ENCODE measurements around the gene PFDN6. TPM values are rescaled to one million over a fixed set of nuclear protein-coding genes. Genes with fewer than 3 reads are reported as not detected.
A peak's percentile ranks its signal among the peaks of the same experiment; 100 is the strongest.

PFDN6 gene
- total and polyA plus RNA-seq, 9 of the 15 experiments (the other 6 are each of a cell fraction or from before 2014, with no cell fraction given) = 6.8 to 475 (median 216) TPM

DNA sequence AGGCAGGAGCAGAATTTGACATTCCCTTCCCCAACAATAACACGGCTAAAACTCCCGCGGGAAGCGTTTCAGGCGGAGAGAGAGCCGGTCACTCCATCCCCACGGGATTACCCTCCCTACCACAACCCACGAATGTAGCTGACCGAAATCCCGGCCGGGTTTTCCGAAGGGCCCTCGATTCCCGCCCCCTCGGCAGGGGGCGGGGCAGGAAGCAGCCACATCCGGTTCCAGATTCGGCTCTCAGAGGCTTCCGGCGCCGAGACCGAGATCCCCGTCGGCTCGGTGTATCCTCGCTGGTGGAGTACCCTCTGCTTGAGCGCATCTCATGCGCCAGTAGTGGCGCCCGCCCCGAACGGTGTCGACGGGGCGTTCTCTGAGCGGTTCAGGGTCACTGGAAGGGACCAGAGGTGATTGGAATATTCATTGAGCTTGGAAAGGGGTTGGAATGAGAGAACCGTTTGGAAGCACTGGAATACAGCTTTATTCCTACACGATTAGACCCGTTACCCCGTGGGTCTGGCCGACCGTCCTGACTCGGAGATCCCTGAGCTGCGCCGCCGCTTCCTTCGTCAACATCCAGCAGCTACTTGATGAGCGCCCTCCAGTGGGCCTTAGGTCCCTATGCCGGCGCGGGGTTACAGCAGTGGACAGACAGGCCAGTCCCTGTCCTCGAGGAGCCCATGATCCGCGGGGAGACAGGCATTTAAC lies 10.0 kb downstream of the PFDN6 start (continued):
- TF ChIP-seq ZNF280B (CRISPR knock-in tag; IDR thresholded peaks at IDR 0.05) (no peak), OTX1 (CRISPR knock-in tag; IDR thresholded peaks at IDR 0.05) (peak; percentile 6; the same call in 1 of the 2 replicates), MECOM (CRISPR knock-in tag; IDR thresholded peaks at IDR 0.05) (peak; percentile 93), ZNF79 (CRISPR knock-in tag; IDR thresholded peaks at IDR 0.05; ENCODE audit: low read depth) (no peak), ZFX (CRISPR knock-in tag; IDR thresholded peaks at IDR 0.05) (peak; percentile 51), POLR2A (conservative IDR thresholded peaks at IDR 0.05) (peak; percentile 99), CGGBP1 (CRISPR knock-in tag; IDR thresholded peaks at IDR 0.05) (no peak), ZNF324 (CRISPR knock-in tag; IDR thresholded peaks at IDR 0.05) (no peak), ZNF830 (CRISPR knock-in tag; IDR thresholded peaks at IDR 0.05) (no peak), FOXA3 (CRISPR knock-in tag; conservative IDR thresholded peaks at IDR 0.05 in 1 of 2, IDR thresholded peaks at IDR 0.05 in 1 of 2) (peak; percentile 43 to 83; a peak in 3 of 4 replicates), ZNF3 (CRISPR knock-in tag; IDR thresholded peaks at IDR 0.05) (peak; percentile 45; the same call in 1 of the 2 replicates), CEBPZ (IDR thresholded peaks at IDR 0.05; ENCODE audit: borderline replicate concordance, low read depth, low read length) (no peak), MYBL2 (IDR thresholded peaks at IDR 0.05; ENCODE audit: low read depth) (no peak), MYBL2 (CRISPR knock-in tag; IDR thresholded peaks at IDR 0.05; ENCODE audit: borderline replicate concordance) (no peak), RBM25 (IDR thresholded peaks at IDR 0.05; ENCODE audit: low read depth, low read length, severe bottlenecking) (no peak), JUN (IDR thresholded peaks at IDR 0.05; ENCODE audit: borderline replicate concordance, low read depth, low read length) (peak; percentile 43; the same call in 1 of the 2 replicates), JUN (CRISPR knock-in tag; IDR thresholded peaks at IDR 0.05; ENCODE audit: borderline replicate concordance) (peak; percentile 83; the same call in 1 of the 2 replicates), TBP (optimal IDR thresholded peaks at IDR 0.05; ENCODE audit: low read depth, low read length) (peak; percentile 76)
- TF ChIP-seq, protein P1, sequence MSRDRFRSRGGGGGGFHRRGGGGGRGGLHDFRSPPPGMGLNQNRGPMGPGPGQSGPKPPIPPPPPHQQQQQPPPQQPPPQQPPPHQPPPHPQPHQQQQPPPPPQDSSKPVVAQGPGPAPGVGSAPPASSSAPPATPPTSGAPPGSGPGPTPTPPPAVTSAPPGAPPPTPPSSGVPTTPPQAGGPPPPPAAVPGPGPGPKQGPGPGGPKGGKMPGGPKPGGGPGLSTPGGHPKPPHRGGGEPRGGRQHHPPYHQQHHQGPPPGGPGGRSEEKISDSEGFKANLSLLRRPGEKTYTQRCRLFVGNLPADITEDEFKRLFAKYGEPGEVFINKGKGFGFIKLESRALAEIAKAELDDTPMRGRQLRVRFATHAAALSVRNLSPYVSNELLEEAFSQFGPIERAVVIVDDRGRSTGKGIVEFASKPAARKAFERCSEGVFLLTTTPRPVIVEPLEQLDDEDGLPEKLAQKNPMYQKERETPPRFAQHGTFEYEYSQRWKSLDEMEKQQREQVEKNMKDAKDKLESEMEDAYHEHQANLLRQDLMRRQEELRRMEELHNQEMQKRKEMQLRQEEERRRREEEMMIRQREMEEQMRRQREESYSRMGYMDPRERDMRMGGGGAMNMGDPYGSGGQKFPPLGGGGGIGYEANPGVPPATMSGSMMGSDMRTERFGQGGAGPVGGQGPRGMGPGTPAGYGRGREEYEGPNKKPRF (IDR thresholded peaks at IDR 0.05; ENCODE audit: low read depth, low read length) = no peak
- TF ChIP-seq, protein P2, sequence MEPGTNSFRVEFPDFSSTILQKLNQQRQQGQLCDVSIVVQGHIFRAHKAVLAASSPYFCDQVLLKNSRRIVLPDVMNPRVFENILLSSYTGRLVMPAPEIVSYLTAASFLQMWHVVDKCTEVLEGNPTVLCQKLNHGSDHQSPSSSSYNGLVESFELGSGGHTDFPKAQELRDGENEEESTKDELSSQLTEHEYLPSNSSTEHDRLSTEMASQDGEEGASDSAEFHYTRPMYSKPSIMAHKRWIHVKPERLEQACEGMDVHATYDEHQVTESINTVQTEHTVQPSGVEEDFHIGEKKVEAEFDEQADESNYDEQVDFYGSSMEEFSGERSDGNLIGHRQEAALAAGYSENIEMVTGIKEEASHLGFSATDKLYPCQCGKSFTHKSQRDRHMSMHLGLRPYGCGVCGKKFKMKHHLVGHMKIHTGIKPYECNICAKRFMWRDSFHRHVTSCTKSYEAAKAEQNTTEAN (CRISPR knock-in tag; IDR thresholded peaks at IDR 0.05) = no peak

Measured in K562 (cell line).